Osteoblast (primary cell): ENCODE measurements around the gene TPRG1. TPM values are rescaled to one million over a fixed set of nuclear protein-coding genes. Genes with fewer than 3 reads are reported as not detected.

ENCODE experiments used
- DNase-seq: peaks from one replicate; pipeline ENCODE4 v3.0.0; 2011; ENCODE audit warnings: low spot score, mixed read lengths; ENCODE audit not compliant: insufficient read length; ENCODE audit errors: missing footprints
- H2AFZ ChIP-seq: 2 replicates; pipeline ENCODE4 v1.6.0; 2011; ENCODE audit warnings: mild to moderate bottlenecking, low read length
- H3K27ac ChIP-seq: 2 replicates; pipeline ENCODE4 v1.5.1; 2011; ENCODE audit warnings: mild to moderate bottlenecking, low read depth, low read length, moderate library complexity
- H3K27me3 ChIP-seq: 2 replicates; pipeline ENCODE4 v1.6.0; 2012; ENCODE audit warnings: mild to moderate bottlenecking, control low read depth, inconsistent platforms, low read length, moderate library complexity; ENCODE audit not compliant: insufficient read depth
- H3K36me3 ChIP-seq: 2 replicates; pipeline ENCODE4 v1.5.1; 2011; ENCODE audit warnings: mild to moderate bottlenecking, low read length, control low read depth, moderate library complexity; ENCODE audit not compliant: insufficient read depth
- H3K4me1 ChIP-seq: 2 replicates; pipeline ENCODE4 v1.5.1; 2011; ENCODE audit warnings: mild to moderate bottlenecking, low read length, control low read depth, moderate library complexity; ENCODE audit not compliant: insufficient read depth
- H3K4me2 ChIP-seq: 2 replicates; pipeline ENCODE4 v1.6.0; 2011; ENCODE audit warnings: mild to moderate bottlenecking, low read length; ENCODE audit not compliant: insufficient read depth
- H3K4me3 ChIP-seq: fragments of 200-600 bp; sonication (generic); 3 replicates; pipeline ENCODE4 v1.5.1; 2012; ENCODE audit warnings: mild to moderate bottlenecking, low read length, inconsistent platforms; ENCODE audit not compliant: insufficient read depth
- H3K79me2 ChIP-seq: 2 replicates; pipeline ENCODE4 v1.6.0; 2012; ENCODE audit warnings: mild to moderate bottlenecking, low read length, control low read depth, inconsistent platforms; ENCODE audit not compliant: insufficient read depth
- H3K9me3 ChIP-seq: 2 replicates; pipeline ENCODE4 v1.5.1; 2011; ENCODE audit warnings: low read depth, low read length, control low read depth
- H4K20me1 ChIP-seq: 2 replicates; pipeline ENCODE4 v1.6.0; 2012; ENCODE audit warnings: mild to moderate bottlenecking, low read length, control low read depth; ENCODE audit not compliant: insufficient read depth
- total RNA-seq: library from RNA; depleted of rRNA; stranded (reverse); fragments of >200 nt; gene quantifications from 2 replicates; pipeline ENCODE4 v1.2.3, GENCODE V29; 2012
- TF ChIP-seq, protein P1 (sequence below): IDR thresholded peaks from 2 replicates; pipeline ENCODE4 v1.5.1; 2011; ENCODE audit warnings: mild to moderate bottlenecking, low read depth, low read length, moderate library complexity; ENCODE audit errors: extremely low read depth

The TPRG1 gene
- total RNA-seq, 1 donor, result 6.5 TPM

DNA sequence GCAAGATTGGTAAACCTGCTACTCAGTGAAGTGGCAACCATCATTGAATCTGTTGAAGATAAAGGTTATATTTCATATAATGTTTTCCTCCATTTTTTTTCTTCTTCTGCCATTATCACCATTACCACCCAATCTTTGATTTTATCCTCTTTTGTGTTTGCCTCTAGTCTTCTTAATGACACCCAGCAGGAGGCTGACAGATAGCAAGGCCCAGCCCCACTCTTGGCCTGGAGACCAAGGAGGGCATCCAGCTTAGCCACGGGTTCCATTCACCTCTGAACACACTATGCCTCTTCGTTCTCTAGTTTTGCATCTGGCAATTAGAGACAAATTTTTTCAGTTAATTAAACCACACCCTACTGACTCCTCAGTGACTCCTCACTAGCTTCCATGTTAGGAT lies 129.7 kb downstream of the TPRG1 start:
- Histone ChIP-seq H3K4me2 (no peak overlapping the region), H3K4me3 (no peak overlapping the region), H4K20me1 (no peaks in the 10 kb centered on the region), H2AFZ (no peak overlapping the region), H3K79me2 (no peaks in the 10 kb centered on the region), H3K4me1 (peaks cover 22% of the 10 kb centered on the region), H3K9me3 (no peaks in the 10 kb centered on the region), H3K27me3 (no peaks in the 10 kb centered on the region), H3K36me3 (no peaks in the 10 kb centered on the region), H3K27ac (no peak overlapping the region)
- TF ChIP-seq, protein P1, sequence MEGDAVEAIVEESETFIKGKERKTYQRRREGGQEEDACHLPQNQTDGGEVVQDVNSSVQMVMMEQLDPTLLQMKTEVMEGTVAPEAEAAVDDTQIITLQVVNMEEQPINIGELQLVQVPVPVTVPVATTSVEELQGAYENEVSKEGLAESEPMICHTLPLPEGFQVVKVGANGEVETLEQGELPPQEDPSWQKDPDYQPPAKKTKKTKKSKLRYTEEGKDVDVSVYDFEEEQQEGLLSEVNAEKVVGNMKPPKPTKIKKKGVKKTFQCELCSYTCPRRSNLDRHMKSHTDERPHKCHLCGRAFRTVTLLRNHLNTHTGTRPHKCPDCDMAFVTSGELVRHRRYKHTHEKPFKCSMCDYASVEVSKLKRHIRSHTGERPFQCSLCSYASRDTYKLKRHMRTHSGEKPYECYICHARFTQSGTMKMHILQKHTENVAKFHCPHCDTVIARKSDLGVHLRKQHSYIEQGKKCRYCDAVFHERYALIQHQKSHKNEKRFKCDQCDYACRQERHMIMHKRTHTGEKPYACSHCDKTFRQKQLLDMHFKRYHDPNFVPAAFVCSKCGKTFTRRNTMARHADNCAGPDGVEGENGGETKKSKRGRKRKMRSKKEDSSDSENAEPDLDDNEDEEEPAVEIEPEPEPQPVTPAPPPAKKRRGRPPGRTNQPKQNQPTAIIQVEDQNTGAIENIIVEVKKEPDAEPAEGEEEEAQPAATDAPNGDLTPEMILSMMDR, result no peak
- no peak for DNase-seq

DNA sequence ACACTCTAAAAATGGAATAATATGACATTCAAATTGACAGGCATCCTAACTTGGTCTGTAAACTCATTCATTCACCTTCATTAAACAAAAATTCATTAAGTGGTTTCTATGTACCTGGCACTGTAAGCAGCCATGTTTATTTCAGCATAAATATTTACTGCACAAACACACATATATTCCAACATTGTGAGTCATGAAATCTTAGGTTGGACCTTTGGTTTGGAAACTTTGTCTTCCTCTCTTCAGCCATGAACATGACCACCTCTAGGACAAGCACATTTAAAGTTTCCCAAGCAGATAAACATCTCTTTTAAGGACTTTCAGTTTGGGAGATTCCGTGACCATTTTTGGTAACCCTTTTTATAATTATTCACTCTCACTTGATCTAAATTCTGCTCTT lies 131.8 kb downstream of the TPRG1 start:
- Histone ChIP-seq H3K4me3 (no peak overlapping the region), H3K79me2 (no peaks in the 10 kb centered on the region), H3K9me3 (no peaks in the 10 kb centered on the region), H3K27me3 (no peaks in the 10 kb centered on the region), H3K4me1 (peaks cover 11% of the 10 kb centered on the region), H3K36me3 (no peaks in the 10 kb centered on the region), H2AFZ (no peak overlapping the region), H4K20me1 (no peaks in the 10 kb centered on the region), H3K27ac (no peak overlapping the region), H3K4me2 (no peak overlapping the region)
- TF ChIP-seq, protein P1, result no peak
- DNase-seq, result no peak

DNA sequence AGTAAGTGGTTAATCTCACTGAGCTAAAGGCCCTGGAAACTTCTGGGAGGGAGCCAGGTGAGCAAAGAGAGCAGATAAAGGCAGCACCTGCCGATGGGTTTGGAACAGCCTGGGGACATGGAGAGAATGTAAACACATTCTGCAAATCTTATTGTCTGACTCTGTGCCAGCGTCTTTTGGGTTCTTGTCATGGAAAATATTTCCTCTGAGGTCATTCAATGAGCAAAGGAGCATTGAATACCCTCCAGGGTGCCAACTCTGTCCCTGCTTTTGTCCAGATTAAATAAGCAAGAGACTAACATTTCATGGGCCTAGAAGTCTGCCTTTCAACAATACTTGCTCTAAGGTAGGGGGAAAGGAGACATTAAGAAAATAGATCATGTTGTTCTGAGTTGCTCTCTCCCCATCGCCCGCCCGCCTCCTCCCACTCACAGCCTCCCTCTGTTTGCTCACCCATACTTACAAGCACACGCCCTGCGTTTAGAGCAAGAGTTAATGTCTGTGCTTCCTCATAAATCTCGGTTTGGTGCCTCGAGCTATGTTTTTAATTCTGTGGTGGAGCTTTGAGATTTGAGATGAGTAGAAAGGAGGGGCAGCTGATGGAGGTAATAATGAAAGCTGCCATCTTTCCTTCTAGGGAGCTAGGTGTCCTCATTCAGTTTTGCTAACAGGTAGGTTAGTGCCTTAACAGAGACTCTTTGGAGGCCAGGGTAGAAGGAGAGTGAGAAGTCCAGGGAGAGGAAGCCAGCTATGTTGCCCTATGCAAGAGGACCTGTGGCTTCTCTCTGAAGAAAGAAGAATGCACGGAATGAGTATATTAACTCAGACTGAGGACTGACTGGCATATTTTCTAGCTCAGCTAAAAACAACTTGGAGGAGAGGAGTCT lies 132.9 kb downstream of the TPRG1 start:
- Histone ChIP-seq H3K79me2 (no peaks in the 10 kb centered on the region), H3K36me3 (no peaks in the 10 kb centered on the region), H3K27ac (peak overlapping the region; percentile 38), H3K4me3 (no peak overlapping the region), H3K4me2 (peak overlapping the region; percentile 31), H3K9me3 (no peaks in the 10 kb centered on the region), H2AFZ (no peak overlapping the region), H3K27me3 (no peaks in the 10 kb centered on the region), H4K20me1 (no peaks in the 10 kb centered on the region), H3K4me1 (peaks cover 11% of the 10 kb centered on the region)
- TF ChIP-seq, protein P1, result no peak
- peak; percentile 32 for DNase-seq

DNA sequence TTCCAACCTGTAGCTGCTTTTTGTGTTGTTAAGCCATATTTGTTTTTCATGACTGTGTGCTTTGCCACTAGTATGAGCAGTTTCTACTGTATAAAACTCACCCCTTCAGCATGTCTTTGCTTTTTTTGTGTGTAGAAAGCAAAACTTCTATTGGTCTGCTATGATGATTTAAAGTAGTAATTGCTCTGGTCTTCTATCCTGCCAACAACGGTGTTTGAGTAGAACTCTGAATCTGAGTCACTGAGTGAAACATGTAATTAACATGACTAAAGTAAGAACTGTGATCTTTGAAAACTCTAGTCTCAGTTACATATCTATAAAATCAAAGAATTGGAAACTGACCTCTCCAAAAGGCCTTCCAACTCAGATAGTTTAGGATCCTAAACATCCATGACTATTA lies 133.6 kb downstream of the TPRG1 start:
- Histone ChIP-seq H3K79me2 (no peaks in the 10 kb centered on the region), H3K4me3 (no peak overlapping the region), H4K20me1 (no peaks in the 10 kb centered on the region), H3K27me3 (no peaks in the 10 kb centered on the region), H3K9me3 (no peaks in the 10 kb centered on the region), H3K4me2 (peak overlapping the region; percentile 31), H2AFZ (peak overlapping the region; percentile 48), H3K27ac (no peak overlapping the region), H3K36me3 (no peaks in the 10 kb centered on the region), H3K4me1 (peaks cover 11% of the 10 kb centered on the region)
- TF ChIP-seq, protein P1, result no peak
- peak; percentile 3 for DNase-seq
